Liver (tissue), 3 donors: ENCODE measurements around the gene DNAJC15.

Experiments used
- JUND ChIP-seq, 2 donors: IDR thresholded peaks; 2 replicates each; pipeline ENCODE4 v1.6.1; 2016; ENCODE audit warnings: antibody characterized with exemption in 2 of 2
- TF ChIP-seq, protein P1 (sequence below): fragments of 150-350 bp; IDR thresholded peaks from 2 replicates; pipeline ENCODE4 v1.5.1; 2017; ENCODE audit warnings: improper control_type of control experiment, low read depth, low read length; ENCODE audit not compliant: missing input control
- donor health status: healthy.
- donor health status: healthy.

DNA sequence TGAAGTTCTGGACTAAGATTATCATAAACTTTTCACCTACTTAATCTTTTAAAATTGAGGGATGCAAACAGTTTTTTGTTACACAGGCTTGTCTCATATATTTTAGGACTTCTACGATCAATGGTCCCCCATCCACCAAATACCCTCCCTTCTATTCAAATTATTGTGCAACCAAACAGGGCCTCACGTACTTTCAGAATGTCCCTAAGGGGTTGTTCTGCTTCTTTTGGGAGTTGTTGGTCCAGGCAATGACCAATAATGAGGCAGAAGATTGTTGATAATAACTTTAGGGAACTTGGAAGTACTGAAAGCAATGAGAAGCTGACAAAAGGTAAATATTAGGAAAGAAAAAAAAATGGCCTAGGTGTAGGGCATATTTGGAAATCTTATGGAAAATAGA is 2.9 kb downstream of the DNAJC15 start:
- TF ChIP-seq, protein P1, sequence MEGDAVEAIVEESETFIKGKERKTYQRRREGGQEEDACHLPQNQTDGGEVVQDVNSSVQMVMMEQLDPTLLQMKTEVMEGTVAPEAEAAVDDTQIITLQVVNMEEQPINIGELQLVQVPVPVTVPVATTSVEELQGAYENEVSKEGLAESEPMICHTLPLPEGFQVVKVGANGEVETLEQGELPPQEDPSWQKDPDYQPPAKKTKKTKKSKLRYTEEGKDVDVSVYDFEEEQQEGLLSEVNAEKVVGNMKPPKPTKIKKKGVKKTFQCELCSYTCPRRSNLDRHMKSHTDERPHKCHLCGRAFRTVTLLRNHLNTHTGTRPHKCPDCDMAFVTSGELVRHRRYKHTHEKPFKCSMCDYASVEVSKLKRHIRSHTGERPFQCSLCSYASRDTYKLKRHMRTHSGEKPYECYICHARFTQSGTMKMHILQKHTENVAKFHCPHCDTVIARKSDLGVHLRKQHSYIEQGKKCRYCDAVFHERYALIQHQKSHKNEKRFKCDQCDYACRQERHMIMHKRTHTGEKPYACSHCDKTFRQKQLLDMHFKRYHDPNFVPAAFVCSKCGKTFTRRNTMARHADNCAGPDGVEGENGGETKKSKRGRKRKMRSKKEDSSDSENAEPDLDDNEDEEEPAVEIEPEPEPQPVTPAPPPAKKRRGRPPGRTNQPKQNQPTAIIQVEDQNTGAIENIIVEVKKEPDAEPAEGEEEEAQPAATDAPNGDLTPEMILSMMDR, result no peak
- no peak for TF ChIP-seq JUND (IDR thresholded peaks at IDR 0.05)
